ENCODE results near the gene LRP5.
"Not testable (repeated sequence)": the region's sequence is repeated elsewhere in the genome, so short reads cannot be mapped to it uniquely, and the experiment has no call there.

Gene LRP5

GRCh38 chr11:68329536-68329935, 17.1 kb downstream of the LRP5 start:
- DNase-seq (ENCODE audit: low read depth): no peak

DNA sequence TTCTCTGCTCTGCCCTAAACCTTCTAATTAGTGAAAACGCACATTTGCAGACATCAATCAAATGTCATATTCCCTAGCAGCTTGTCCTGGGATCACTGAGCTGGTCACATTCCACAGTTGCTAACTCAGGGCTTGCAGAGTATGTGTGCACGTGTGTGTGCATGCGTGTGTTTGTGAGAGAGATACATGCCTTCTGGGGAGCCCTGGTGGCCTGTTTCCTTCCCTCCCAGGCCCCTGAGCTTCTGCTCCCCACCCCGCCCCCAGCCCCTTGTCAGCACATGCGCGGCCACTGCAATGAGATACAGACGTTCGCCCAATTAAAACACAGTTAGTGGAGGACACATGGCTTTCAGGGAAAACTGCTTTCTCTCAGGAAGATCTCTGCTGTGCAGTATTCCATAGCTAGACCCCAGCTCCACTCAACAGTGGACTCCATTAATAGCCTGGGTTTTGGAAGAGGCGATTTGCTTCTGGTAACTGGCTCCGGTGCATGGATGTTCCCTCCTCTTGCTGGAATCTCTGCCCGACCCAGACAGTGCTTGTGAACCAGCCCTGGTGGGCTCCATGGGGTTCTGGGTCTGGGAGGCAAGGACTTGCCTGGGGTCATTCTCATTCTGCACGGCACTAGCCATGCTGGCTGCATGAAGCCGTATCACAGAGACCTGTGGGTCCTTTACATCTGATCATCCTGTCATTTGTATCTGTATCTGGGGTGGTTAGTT, 17.7 kb downstream of the LRP5 start:
- no peak for DNase-seq (ENCODE audit: low read depth)

GRCh38 chr11:68330700-68331337, 18.4 kb downstream of the LRP5 start:
- DNase-seq (ENCODE audit: low read depth): no peak

- DNase-seq (ENCODE audit: low read depth): no peak
Measured at GRCh38 chr11:68331338-68331947, 19.1 kb downstream of the LRP5 start.

DNA sequence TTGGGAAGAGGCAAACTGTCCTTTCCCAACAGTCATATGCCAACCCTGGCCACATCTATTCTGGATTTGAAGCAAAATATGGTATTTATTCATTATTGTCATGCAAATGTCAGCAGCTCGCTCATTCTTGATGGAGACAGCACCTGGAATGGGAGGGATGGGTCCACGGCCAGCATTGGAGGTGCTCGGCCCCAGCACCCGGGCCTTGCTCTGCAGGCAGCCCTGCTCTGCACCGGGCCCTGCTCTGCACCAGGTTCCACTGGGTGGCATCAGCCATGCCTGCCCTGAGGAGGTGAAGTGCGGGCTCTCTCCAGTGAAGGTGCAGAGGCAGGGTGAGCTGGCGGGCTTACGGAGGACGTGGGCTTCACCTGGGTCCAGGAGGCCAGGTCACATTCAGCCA, 19.8 kb downstream of the LRP5 start:
- no peak for DNase-seq (ENCODE audit: low read depth)

- DNase-seq (ENCODE audit: low read depth): no peak
Measured at GRCh38 chr11:68333173-68333572, 20.8 kb downstream of the LRP5 start.

DNA sequence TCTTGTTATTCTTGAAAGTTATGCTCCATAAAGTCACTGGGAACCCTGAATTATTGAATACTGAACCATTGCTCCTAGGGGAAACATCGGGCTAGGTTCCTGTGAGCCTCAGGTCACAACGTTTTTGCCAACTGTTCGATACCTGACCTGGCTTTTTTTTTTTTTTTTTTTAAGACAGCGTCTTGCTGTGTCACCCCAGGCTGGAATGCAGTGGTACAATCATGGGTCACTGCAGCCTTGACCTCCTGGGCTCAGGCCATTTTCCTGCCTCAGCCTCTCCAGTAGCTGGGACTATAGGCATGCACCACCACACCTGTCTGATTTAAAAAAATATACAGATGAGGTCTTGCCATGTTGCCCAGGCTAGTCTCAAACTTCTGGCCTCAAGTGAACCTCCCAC, 22.5 kb downstream of the LRP5 start:
- DNase-seq (ENCODE audit: low read depth): no peak

- no peak for DNase-seq (ENCODE audit: low read depth)
Measured at GRCh38 chr11:68335683-68336082, 23.3 kb downstream of the LRP5 start.

- DNase-seq (ENCODE audit: low read depth): no peak
Measured at GRCh38 chr11:68336716-68337115, 24.3 kb downstream of the LRP5 start.

GRCh38 chr11:68337399-68337835, 25.0 kb downstream of the LRP5 start:
- DNase-seq (ENCODE audit: low read depth): no peak

DNA sequence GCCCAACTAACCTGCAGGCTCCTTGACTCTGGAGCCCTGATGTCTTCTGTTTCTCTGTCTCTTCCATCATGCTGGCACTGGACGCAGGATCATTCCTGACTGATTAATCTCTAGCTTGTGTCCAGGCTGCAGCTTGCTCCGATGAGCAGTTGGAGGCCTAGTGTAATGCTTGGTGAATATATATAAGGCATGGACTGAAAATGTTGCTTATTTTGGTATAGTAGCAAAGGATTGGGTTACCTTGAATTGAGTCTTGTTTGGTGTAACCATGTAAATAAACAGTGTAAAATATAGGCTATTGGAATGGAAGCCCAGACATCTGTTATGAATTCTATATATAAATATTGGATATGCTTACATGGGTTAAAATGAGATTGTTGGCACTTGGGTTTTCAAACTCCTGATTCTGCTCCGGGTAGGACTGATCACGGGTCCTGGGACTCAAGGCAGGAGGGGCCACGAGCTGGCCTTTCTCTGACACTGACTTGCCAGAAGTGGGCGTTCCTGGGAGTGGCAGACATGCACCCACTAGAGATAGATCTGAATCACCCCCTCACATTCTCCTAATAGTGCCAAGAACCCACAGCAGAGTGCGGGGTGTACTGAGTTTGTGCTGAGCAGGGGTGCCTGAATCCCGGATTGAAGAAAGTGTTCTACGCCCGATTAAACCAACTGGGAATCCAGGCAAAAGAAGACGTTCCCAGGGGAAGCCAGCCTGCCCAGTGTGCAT, 25.8 kb downstream of the LRP5 start:
- DNase-seq (ENCODE audit: low read depth): no peak

DNA sequence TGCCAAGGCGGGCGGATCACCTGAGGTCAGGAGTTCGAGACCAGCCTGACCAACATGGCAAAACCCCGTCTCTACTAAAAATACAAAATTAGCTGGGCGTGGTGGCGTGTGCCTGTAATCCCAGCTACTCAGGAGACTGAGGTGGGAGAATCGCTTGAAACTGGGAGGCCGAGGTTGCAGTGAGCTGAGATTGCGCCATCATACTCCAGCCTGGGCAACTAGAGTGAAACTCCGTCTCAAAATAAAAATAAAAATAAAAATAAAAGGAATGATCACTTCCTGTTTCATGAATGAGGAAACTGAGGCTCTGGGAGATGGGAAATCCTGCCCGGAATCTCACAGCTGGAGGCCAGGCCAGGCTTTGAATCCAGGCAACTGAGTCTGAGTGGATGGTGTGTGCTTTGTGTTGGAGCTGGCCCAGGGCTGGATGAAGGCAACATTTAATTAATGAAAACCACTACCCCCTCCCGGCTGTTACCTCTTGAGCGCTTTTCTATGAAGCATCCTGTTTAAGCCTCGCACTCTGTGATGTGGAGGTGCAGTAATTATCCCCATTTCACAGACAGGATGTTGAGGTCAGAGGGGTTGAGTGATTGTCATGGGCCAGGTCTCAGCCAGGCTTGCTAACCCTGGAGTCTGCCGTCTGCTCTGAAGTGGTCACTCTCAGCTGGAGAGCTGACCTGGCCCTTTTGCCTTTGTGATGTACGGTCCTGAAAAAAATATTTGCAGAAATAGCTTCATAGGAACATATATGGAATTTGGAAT, 27.8 kb downstream of the LRP5 start:
- no peak for DNase-seq (ENCODE audit: low read depth)

GRCh38 chr11:68340784-68341556, 28.6 kb downstream of the LRP5 start:
- DNase-seq (ENCODE audit: low read depth): no peak

DNA sequence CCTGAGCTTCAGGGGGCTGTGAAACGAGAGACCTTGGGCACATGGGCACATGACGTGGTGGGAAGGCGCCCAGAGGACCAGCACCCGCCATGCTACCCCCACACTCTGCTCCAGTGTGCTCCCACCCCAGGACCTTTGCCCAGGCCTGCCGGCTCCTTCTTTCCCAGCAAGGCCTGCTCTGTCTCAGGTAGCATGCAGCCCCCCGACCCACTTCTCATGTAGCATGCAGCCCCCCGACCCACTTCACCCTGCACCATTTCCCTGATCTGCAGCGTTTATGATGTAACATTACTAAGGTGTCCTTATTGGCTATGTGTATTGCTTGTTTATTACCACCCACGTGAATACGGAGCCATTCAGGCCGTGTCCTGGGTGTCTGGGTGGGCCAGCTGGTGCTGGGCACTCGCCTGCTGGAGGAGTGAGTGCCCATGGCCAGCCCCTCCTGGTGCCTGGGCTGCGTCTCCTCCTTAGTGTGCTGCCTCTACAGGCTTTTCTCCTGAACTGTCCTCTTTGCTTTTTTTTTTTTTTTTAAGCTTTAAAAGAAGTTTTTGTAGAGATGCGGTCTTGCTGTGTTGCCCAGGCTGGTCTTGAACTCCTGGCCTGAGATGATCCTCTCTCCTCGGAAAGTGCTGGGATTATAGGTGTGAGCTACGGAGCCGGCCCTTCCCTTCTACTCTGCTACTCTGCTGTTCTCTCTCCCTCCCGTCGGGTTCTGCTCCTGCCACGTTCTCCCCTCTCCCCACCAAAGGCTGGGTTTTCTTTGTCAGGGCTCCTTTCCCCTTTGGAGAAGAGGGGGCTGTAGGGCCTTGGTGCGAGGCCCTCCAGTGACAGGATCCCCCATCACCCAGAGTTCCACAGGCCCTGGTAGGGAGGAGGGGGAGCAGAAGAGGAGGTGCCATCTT, 29.4 kb downstream of the LRP5 start:
- DNase-seq (ENCODE audit: low read depth): no peak

- no peak for DNase-seq (ENCODE audit: low read depth)
Measured at GRCh38 chr11:68342459-68343158, 30.2 kb downstream of the LRP5 start.

DNA sequence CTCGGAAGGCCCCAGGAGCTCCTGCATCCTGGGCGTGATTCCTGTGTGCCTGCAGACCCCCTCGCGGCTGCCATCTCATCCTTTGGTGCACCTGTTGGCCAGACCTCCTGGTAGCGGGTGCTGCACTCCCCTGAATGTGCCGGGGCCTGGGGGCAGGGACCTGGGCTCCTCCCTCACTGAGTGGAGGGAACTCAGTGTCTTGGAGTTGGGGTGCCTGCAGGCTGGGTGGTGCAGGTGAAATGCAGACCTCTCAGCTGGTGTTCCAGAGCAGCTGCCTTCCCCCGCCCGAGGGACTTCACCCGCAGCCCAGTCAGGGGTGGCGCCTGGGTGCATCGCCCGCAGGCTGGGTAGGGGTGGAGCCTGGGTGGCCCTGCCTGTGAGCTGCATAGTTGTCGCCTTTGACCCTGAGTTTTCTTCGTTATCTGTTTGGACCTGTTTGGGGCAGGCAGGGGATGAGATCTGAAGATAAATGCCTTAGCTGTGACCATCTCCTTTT, 31.4 kb downstream of the LRP5 start:
- DNase-seq (ENCODE audit: low read depth): no peak

DNA sequence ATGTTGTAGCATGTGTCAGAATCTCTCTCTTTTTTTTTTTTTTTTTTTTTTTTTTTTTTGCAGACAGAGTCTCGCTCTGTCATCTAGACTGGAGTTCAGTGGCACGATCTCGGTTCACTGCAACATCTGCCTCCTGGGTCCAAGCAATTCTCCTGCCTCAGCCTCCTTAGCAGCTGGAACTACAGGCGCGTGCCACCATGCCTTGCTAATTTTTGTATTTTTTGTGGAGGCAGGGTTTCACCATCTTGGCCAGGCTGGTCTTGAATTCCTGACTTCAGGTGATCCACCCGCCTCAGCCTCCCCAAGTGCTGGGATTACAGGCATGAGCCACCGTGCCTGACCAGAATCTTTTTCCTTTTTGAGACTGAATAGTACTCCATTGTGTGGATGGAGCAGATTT, 32.4 kb downstream of the LRP5 start:
- DNase-seq (ENCODE audit: low read depth): not testable (repeated sequence)

DNA sequence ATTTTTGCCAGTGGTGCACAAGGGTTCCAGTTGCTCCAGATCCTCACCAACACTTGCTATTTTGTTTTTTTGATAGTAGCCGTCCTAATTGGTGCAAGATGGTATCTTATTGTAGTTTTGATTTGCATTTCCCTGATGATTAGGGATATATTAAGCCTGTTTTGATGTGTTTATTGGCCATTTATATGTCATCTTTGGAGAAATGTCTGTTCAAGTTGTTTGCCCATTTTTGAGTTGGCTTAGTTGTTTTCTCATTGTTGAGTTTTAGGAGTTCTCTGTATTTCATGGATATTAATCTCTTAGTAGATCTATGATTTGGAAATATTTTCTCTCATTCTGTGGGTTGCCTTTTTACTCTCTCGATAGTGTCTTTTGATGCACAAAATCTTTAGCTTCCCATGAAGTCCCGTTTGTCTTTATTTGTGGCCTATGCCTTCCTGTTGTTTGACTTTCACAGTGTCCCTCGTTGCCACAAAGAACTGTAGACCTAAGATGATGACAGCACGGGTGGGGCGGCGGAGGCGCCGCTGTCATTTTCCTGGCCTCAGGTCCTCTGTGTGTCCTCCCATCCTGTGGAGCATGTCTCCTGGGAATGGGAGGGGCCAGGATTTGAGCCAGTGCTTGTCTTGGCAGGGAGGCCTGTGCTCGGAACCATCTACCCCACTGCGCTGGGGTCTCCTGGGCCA, 33.5 kb downstream of the LRP5 start:
- DNase-seq (ENCODE audit: low read depth): no peak

- DNase-seq (ENCODE audit: low read depth): no peak
Measured at GRCh38 chr11:68346462-68346790, 34.0 kb downstream of the LRP5 start.

Data from T follicular helper cell (primary cell).